ENCODE data around the gene RNASEH1.

Gene RNASEH1

GRCh38 chr2:3603536-3604206 lies 45.5 kb upstream of the RNASEH1 start:
- no peak for DNase-seq (ENCODE audit: low read depth)
- no peak for TF ChIP-seq CTCF (IDR thresholded peaks at IDR 0.05; ENCODE audit: insufficient read depth, low read depth, low read length, missing control alignments)

GRCh38 chr2:3602553-3603339 lies 44.6 kb upstream of the RNASEH1 start:
- DNase-seq (ENCODE audit: low read depth), result no peak
- no peak for TF ChIP-seq CTCF (IDR thresholded peaks at IDR 0.05; ENCODE audit: insufficient read depth, low read depth, low read length, missing control alignments)
- no peak overlapping the region for H3K4me3 ChIP-seq (ENCODE audit: low read depth, low read length)

More at GRCh38 chr2:3603536-3604206, 45.5 kb upstream of the RNASEH1 start:
- no peak overlapping the region for H3K4me3 ChIP-seq (ENCODE audit: low read depth, low read length)

- no peak overlapping the region for H3K4me3 ChIP-seq (ENCODE audit: low read depth, low read length)
- no peak for TF ChIP-seq CTCF (IDR thresholded peaks at IDR 0.05; ENCODE audit: insufficient read depth, low read depth, low read length, missing control alignments)
- DNase-seq (ENCODE audit: low read depth), result no peak
Observed at GRCh38 chr2:3601561-3602271, 43.6 kb upstream of the RNASEH1 start.

- no peak for DNase-seq (ENCODE audit: low read depth)
- TF ChIP-seq CTCF (IDR thresholded peaks at IDR 0.05; ENCODE audit: insufficient read depth, low read depth, low read length, missing control alignments), result no peak
- H3K4me3 ChIP-seq (ENCODE audit: low read depth, low read length), result no peak overlapping the region
Observed at GRCh38 chr2:3600256-3600855, 42.2 kb upstream of the RNASEH1 start.

GRCh38 chr2:3598912-3599854 lies 41.0 kb upstream of the RNASEH1 start:
- no peak overlapping the region for H3K4me3 ChIP-seq (ENCODE audit: low read depth, low read length)
- TF ChIP-seq CTCF (IDR thresholded peaks at IDR 0.05; ENCODE audit: insufficient read depth, low read depth, low read length, missing control alignments), result no peak
- no peak for DNase-seq (ENCODE audit: low read depth)
